Bronchial epithelial cell (primary cell): ENCODE measurements around the gene C5orf58. TPM values are rescaled to one million over a fixed set of nuclear protein-coding genes. Genes with fewer than 3 reads are reported as not detected.
A peak's percentile ranks its signal among the peaks of the same experiment; 100 is the strongest.

Experiments
- DNase-seq: peaks from one replicate; pipeline ENCODE4 v3.0.0-alpha.2; 2010; ENCODE audit warnings: low read depth
- FAIRE-seq: peaks from 2 replicates; lab custom pipeline; 2011; peaks lifted over from hg19 to GRCh38; lab: Jason Lieb, UNC
- H3K27me3 ChIP-seq: 2 replicates; pipeline ENCODE4 v1.5.1; 2011; ENCODE audit warnings: low read length; ENCODE audit not compliant: control insufficient read depth, insufficient read depth
- H3K36me3 ChIP-seq: 2 replicates; pipeline ENCODE4 v1.5.1; 2011; ENCODE audit warnings: low read length; ENCODE audit not compliant: control insufficient read depth, insufficient read depth
- H3K4me3 ChIP-seq: 2 replicates; pipeline ENCODE4 v1.5.1; 2011; ENCODE audit warnings: mild to moderate bottlenecking, low read depth, low read length, control low read depth
- CTCF ChIP-seq: IDR thresholded peaks from 2 replicates; pipeline ENCODE4 v1.5.1; 2011; ENCODE audit warnings: mild to moderate bottlenecking, moderate library complexity, low read length, control low read depth, inconsistent platforms; ENCODE audit not compliant: insufficient read depth, severe bottlenecking
- total RNA-seq: library from RNA; depleted of rRNA; stranded (reverse); fragments of >200 nt; gene quantifications from 2 replicates; pipeline ENCODE4 v1.2.1, GENCODE V29; 2014

C5orf58 gene
- total RNA-seq, 1 donor from 2014 or later: not detected

- DNase-seq (peak; percentile 85), FAIRE-seq (peak; percentile 55)
- no peaks in the 10 kb centered on the region for H3K27me3 ChIP-seq
- no peak overlapping the region for H3K4me3 ChIP-seq
- no peak for TF ChIP-seq CTCF
- H3K36me3 ChIP-seq: no peaks in the 10 kb centered on the region
Measured at GRCh38 chr5:170223906-170224305, 8.9 kb upstream of the C5orf58 start.

- no peak for FAIRE-seq
- H3K36me3 ChIP-seq: no peaks in the 10 kb centered on the region
- peak; percentile 58 for DNase-seq
- H3K4me3 ChIP-seq: no peak overlapping the region
- TF ChIP-seq CTCF: peak; percentile 69
- no peaks in the 10 kb centered on the region for H3K27me3 ChIP-seq
Measured at GRCh38 chr5:170225326-170226128, 7.3 kb upstream of the C5orf58 start.

GRCh38 chr5:170226129-170226615 lies 6.6 kb upstream of the C5orf58 start:
- TF ChIP-seq CTCF: no peak
- H3K27me3 ChIP-seq: no peaks in the 10 kb centered on the region
- no peak for FAIRE-seq
- DNase-seq: no peak
- no peaks in the 10 kb centered on the region for H3K36me3 ChIP-seq
- H3K4me3 ChIP-seq: no peak overlapping the region

- no peaks in the 10 kb centered on the region for H3K27me3 ChIP-seq
- TF ChIP-seq CTCF: no peak
- H3K4me3 ChIP-seq: no peak overlapping the region
- no peak for DNase-seq
- FAIRE-seq: no peak
- no peaks in the 10 kb centered on the region for H3K36me3 ChIP-seq
Measured at GRCh38 chr5:170226661-170227060, 6.1 kb upstream of the C5orf58 start.

GRCh38 chr5:170228762-170229435 lies 3.9 kb upstream of the C5orf58 start:
- DNase-seq: no peak
- no peak for FAIRE-seq
- Histone ChIP-seq H3K27me3 (no peaks in the 10 kb centered on the region), H3K36me3 (no peaks in the 10 kb centered on the region), H3K4me3 (no peak overlapping the region)
- TF ChIP-seq CTCF: no peak
